ENCODE measurements around the gene SH3TC1.

DNA sequence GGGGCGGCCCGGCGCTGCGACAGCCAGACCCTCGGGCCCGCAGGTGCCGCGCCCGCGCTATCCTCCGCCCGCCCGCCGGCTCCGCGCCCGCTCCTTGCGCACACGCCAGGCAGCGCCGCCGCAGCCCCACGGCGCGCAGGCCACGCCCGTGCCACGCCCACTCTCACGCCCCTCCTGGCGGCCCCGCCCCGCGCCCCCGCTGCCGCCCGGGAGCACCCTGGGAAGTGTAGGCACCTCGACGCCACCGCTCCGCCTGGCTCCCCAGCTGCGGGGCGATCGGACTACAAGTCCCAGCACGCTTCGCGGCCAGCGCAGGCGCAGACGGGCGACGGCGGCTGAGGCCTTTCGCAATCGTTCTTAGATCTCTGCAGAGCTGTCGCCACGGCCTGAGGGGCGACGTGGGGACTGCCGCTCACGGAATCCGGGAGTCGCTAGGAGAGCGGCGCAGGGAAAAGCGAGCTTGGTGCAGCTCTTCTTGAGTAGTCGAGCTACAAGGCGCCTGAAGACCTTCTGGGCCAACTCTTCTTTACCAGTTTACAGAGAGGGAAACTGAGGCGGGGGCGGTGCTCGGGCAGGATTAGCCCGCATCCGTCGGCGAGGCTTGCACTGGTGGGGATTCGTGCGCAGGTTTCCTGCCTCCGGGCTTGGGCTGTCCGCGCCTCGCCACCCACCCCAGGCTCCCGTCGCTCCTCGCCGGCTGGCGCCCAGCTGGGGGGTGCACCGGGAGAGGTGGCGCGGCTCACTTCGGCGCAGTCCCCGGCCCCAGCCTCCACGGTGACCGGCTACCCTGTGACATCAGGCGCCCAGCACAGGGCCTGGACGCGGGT is 40.2 kb upstream of the SH3TC1 start, which contains the start of gene ABLIM2:
- TF ChIP-seq, protein P1, sequence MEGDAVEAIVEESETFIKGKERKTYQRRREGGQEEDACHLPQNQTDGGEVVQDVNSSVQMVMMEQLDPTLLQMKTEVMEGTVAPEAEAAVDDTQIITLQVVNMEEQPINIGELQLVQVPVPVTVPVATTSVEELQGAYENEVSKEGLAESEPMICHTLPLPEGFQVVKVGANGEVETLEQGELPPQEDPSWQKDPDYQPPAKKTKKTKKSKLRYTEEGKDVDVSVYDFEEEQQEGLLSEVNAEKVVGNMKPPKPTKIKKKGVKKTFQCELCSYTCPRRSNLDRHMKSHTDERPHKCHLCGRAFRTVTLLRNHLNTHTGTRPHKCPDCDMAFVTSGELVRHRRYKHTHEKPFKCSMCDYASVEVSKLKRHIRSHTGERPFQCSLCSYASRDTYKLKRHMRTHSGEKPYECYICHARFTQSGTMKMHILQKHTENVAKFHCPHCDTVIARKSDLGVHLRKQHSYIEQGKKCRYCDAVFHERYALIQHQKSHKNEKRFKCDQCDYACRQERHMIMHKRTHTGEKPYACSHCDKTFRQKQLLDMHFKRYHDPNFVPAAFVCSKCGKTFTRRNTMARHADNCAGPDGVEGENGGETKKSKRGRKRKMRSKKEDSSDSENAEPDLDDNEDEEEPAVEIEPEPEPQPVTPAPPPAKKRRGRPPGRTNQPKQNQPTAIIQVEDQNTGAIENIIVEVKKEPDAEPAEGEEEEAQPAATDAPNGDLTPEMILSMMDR (IDR thresholded peaks at IDR 0.05) = peak in 1 of 3 experiments; percentile 23
- TF ChIP-seq POLR2A (IDR thresholded peaks at IDR 0.05; ENCODE audit: low read depth) (peak; percentile 74), POLR2AphosphoS5 (IDR thresholded peaks at IDR 0.05) (peak; percentile 87 to 92)

Data from esophagus muscularis mucosa (tissue), 3 donors.